ENCODE results near the gene FNDC3A.

DNA sequence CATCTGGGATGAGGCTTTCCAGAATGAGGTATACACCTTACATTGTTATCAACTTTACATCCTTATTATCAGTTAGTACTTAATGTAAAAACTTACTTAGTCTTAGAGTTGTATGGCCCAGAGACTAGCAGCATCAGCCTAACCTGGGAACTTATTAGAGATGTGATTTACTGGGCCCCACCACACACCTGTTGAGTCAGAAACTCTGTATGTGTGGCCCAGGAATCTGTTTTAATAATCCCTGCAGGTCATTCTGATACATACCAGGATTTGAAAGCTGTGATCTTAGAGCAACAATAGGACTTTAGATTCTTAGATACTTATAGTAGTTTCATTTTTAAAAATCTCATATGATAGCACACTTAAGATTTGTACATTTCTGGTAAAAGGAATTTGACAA lies 17.4 kb downstream of the FNDC3A start:
- TF ChIP-seq EP300 (IDR thresholded peaks at IDR 0.05; ENCODE audit: borderline replicate concordance in 1 of 2, low read depth in 1 of 2, low read length in 1 of 2) (no peak), MEF2A (IDR thresholded peaks at IDR 0.05; ENCODE audit: borderline replicate concordance, low read depth) (no peak), USF1 (IDR thresholded peaks at IDR 0.05; ENCODE audit: borderline replicate concordance, low read depth) (no peak), REST (IDR thresholded peaks at IDR 0.05; ENCODE audit: low read depth, low read length) (no peak), TEAD4 (IDR thresholded peaks at IDR 0.05; ENCODE audit: borderline replicate concordance, insufficient read depth) (no peak), RFX5 (IDR thresholded peaks at IDR 0.05; ENCODE audit: low read length) (no peak), FOSL2 (IDR thresholded peaks at IDR 0.05; ENCODE audit: borderline replicate concordance, low read depth) (no peak), POLR2AphosphoS5 (IDR thresholded peaks at IDR 0.05; ENCODE audit: low read depth, low read length) (no peak), NRF1 (IDR thresholded peaks at IDR 0.05; ENCODE audit: low read depth, low read length) (no peak), TAF1 (IDR thresholded peaks at IDR 0.05; ENCODE audit: borderline replicate concordance, low read depth, low read length) (no peak), YY1 (IDR thresholded peaks at IDR 0.05; ENCODE audit: low read depth) (no peak)
- TF ChIP-seq, protein P1, sequence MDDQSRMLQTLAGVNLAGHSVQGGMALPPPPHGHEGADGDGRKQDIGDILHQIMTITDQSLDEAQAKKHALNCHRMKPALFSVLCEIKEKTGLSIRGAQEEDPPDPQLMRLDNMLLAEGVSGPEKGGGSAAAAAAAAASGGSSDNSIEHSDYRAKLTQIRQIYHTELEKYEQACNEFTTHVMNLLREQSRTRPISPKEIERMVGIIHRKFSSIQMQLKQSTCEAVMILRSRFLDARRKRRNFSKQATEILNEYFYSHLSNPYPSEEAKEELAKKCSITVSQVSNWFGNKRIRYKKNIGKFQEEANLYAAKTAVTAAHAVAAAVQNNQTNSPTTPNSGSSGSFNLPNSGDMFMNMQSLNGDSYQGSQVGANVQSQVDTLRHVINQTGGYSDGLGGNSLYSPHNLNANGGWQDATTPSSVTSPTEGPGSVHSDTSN (IDR thresholded peaks at IDR 0.05) = no peak
- TF ChIP-seq, protein P2, sequence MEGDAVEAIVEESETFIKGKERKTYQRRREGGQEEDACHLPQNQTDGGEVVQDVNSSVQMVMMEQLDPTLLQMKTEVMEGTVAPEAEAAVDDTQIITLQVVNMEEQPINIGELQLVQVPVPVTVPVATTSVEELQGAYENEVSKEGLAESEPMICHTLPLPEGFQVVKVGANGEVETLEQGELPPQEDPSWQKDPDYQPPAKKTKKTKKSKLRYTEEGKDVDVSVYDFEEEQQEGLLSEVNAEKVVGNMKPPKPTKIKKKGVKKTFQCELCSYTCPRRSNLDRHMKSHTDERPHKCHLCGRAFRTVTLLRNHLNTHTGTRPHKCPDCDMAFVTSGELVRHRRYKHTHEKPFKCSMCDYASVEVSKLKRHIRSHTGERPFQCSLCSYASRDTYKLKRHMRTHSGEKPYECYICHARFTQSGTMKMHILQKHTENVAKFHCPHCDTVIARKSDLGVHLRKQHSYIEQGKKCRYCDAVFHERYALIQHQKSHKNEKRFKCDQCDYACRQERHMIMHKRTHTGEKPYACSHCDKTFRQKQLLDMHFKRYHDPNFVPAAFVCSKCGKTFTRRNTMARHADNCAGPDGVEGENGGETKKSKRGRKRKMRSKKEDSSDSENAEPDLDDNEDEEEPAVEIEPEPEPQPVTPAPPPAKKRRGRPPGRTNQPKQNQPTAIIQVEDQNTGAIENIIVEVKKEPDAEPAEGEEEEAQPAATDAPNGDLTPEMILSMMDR (IDR thresholded peaks at IDR 0.05) = no peak
- TF ChIP-seq, protein P3, sequence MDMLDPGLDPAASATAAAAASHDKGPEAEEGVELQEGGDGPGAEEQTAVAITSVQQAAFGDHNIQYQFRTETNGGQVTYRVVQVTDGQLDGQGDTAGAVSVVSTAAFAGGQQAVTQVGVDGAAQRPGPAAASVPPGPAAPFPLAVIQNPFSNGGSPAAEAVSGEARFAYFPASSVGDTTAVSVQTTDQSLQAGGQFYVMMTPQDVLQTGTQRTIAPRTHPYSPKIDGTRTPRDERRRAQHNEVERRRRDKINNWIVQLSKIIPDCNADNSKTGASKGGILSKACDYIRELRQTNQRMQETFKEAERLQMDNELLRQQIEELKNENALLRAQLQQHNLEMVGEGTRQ (IDR thresholded peaks at IDR 0.05; ENCODE audit: borderline replicate concordance, low read depth, low read length) = no peak

Data from SK-N-SH (cell line).